ENCODE measurements around the gene GUCY1A2.

Gene GUCY1A2

DNA sequence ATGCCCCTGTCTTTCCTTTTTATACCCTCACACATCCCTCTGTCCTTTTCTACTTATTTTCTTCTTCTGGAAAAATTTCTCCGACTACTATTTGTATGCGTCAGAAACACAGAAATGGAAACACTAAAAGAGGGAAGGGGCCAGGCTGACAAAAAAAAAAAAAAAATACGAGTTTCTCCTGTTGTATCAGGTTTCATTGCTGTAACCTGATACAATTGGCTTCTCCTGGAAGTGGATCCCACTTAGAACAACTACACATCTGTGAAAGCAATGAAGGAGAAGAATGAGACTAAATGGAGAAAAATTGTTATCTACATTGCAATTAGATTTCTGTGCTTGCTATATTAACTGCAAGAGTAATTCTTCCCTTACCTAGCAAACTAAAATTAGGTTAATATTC lies 393.9 kb downstream of the GUCY1A2 start:
- DNase-seq: peak; percentile 85

Data from DMS53 (cell line).